Superior temporal gyrus (tissue), 1 donor: ENCODE measurements around the gene CTDSPL.
"Not testable (repeated sequence)": the region's sequence is repeated elsewhere in the genome, so short reads cannot be mapped to it uniquely, and the experiment has no call there.

ENCODE experiments used
- DNase-seq: peaks from one replicate; pipeline ENCODE4 v3.0.0-alpha.2; 2016; ENCODE audit errors: extremely low spot score

The CTDSPL gene

DNA sequence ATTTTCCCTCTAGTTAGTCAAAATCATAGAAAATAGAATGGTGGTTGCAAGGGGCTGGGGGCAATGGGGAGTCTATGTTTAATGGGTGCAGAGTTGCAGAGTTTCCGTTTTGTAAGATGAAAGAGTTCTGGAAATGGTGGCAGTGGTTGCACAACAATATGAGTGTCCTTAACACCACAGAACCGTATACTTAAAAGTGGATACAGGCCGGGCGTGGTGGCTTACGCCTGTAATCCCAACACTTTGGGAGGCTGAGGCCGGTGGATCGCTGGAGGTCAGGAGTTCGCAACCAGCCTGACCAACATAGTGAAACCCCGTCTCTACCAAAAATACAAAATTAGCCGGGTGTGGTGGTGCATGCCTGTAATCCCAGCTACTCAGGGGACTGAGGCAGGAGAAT lies 126.7 kb downstream of the CTDSPL start:
- DNase-seq, result not testable (repeated sequence)

DNA sequence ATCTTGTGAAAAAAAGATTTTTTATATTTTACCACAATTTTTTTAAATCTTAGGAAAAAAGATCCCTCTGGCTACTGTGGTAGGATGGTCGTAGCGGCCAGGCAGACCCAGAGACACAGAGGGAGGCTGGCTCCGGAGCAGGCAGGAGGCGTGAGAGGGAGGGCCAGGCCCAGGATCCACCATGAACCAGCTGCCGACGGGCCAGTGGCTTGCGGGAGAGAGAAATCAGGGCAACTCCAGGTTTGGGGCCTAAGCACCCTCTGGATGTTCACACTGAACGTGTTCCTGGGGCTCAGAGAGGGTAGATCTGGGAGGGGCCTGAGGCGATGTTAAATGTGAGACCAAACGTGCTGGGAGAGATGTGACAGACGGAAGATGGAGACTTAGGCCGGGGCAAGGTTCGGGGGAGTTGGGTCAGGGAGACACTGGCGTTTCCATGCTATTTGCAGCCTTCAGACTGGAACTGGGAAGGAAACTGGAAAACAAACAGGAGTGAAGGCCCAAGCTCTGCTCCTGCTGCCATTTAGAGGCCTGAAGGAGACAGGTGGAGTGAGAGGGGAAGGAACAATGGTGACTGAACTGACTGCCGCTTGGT lies 127.3 kb downstream of the CTDSPL start:
- DNase-seq, result no peak

DNA sequence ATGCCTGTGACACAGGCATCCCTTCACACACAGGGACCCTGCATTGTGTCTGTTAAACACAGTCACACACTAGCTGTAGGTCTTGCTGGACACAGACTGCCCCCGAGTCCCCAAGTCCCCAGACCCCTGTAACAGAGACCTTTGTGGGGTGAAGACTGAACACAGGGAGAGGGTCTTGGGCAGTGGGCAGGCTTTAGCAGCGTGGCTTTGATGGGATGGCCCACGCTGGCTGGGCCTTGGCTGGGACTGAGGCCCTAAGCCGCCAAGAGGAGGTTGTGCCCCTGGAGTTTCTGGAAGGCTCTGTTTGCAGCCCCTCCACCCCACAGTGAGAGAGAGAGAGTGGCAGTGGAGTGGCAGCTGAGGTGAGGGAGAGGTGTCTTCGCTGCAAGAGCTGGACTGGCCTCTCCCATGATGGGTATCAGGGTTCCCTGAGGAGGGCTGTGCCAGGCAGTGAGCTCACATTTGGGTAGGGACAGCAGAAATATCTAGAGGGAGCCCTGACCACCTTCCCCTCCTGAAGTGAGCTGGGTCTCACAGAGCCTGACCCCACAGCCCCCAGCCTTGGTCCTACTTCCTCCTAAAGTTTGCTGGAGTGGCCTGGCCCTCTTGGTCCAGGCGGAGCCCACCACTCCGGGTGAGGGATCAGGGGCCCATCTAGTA lies 128.3 kb downstream of the CTDSPL start:
- no peak for DNase-seq

DNA sequence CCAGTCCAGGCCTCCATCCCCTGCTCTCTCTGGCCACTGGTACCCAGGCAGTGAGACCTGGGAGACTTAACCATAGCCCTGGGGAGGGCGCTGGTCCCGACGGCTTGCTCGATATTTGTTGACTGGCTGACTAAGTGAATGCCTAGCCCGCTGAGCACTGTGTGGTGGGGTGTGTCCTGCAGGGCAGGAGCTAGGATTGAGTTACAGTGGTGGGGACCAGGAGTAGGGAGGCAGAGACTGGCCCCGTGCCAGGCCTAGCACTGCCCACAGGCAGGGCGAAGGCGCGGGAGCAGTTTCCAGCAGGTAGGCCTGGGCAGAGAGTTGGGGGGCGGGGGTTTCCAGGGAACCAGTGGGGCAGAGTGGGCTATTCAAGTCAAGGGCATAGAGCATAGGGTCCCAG lies 128.8 kb downstream of the CTDSPL start, which contains the start of gene VILL:
Gene VILL (plus strand): TSS at position 260 of the 400 bp plus-strand sequence. CDS start 2,887 bp downstream, outside the sequence.
- no peak for DNase-seq

DNA sequence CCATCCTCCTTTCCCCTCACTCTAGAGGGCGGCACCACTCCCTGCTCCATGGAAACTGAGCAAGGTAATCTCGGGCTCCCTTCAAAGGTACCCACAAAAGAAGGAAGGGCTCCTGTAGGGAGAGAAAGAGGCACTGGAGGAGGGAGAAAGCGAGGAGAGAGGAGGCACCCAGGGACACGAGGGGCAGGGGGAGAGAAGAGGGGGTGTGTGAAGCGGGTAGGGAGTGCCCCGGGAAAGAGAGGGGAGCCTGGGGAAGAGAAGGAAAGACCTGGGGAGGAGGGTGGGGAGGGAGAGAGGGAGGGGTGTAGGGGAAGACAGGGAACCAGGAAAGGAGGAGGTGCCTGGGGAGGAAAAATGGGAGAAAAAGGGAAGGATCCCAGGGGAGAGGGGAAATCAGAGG lies 129.4 kb downstream of the CTDSPL start:
- no peak for DNase-seq

DNA sequence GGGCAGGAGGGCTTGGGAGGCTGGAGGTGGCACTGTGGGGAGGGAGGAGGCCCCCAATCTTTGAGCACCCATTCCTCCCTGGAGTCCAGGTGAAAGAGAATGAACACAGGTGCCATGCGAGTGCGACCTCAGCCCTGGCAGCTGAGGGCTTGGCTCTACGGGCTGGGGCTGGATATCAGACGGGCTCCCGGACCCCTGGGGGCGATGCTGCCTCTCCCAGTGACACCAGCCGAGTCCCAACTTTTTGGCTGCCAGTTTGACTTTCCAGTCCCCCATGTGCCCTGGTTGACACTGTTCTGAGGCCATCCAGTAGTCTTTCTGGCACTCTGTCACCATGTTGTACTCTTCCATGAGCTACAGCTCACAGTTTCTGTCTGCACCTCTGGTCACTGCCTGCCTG lies 130.1 kb downstream of the CTDSPL start:
- no peak for DNase-seq

DNA sequence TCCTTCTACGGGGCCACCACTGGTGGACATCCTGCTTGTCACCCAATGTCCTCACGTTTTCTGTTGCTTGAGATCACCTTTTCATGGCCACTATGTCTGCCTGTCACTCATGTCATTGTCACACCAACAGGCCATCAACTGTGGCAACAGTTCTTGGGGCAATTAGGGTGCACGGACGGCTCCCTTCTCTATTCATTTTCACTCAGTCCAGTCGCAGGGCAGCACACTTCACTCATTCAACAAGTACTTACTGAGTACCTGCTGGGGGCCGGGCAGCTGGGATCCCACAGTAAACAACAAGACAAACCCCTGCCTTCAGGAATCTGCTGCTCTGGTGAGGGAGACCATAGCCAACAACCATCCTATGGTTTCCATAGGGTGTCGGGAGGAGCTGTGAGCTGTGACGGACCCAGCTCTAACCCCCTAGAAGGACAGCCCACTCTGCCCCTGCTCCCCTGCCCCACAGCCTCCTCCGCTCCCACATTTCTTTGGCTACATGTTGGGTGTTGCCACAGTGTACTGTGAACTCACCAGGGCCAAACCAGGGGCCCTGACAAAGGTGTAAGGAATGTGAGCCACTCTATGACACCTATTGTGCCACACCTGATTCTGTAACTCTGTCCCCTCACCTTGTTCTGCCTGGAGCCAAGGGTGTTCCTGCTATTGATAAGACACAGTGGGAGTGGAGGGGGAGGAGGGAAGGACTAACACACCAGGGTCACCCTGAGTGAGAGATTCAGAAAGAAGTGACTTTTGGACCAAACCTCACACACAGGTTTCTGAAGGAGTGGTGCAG lies 130.8 kb downstream of the CTDSPL start:
- DNase-seq, result no peak

DNA sequence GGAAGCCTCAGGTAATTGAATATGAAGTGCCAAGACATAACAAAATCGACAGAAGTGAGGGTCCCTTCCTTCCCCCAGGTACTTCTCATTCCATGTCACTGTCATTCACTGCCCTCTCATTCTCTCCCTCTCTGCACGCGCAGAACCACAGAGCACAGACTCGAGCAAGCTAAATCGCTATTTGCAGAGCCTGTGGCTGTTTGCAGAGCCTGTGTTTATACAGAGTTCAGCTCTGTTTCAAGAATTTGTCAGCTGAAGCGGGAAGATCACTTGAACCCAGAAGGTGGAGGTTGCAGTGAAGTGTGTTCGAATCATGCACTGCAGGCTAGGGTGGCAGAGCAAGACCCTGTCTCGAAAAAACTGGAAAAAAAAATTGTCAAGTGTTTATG lies 131.4 kb downstream of the CTDSPL start:
- no peak for DNase-seq

DNA sequence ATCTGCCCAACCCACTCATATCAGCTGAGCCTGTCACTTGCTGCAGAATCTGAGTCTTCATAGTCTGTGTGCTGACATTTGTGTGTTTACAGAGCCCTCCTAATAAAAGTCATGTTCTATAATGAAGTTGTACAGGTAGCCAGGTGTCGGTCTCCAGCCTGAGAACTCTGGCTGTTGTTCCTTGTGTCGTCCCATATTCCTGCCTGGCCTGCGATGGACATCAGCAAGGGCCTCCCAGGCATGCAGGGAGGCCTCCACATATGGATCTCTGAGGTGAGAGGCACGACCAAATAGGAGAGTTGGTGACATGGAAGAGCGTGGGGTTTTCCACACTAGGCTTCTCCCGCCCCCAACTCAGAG lies 131.8 kb downstream of the CTDSPL start:
- no peak for DNase-seq

DNA sequence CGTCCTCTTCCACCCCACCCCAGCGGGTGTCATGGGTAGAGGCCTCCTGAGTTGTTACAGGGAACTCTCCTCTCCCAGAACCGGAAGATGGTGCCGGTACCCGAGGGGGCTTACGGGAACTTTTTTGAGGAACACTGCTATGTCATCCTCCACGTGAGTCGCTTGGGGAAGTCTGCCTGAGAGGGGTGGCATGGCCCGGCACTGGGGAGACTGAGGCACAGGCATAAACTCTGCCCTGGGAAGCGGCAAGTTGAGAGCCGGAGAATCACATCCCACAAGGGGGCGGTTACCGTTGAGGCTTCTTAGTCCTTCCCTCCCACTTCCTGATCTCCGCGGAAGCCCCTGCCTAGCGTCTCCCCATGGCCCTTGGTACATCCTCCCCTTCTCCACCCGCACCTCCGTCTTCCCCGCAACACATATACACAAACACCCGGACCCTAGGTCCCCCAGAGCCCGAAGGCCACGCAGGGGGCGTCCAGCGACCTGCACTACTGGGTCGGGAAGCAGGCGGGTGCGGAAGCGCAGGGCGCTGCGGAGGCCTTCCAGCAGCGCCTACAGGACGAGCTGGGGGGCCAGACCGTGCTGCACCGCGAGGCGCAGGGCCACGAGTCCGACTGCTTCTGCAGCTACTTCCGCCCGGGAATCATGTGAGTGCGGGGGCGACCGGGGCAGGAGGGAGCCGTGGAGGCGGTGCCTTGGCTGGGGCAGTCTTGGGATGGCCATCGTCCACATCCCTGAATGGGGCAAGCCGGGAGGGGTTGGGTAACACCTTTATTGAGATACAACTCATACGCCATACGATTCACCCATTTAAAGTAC lies 132.3 kb downstream of the CTDSPL start:
- DNase-seq, result peak; percentile 44

DNA sequence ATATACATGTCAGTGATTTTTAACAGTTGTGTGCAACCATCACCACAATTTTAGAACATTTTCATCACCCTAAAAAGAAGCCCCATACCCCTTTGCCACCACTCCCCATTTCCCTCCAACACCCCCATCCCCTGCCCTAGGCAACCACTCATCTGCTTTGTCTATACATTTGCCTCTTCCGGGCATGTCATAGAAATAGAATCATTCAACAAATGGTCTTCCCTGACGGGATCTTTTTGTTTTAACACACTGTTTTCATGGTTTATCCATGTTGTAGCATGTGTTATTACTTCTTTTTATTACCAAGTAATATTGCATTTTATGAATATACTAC lies 132.9 kb downstream of the CTDSPL start:
- DNase-seq, result no peak

DNA sequence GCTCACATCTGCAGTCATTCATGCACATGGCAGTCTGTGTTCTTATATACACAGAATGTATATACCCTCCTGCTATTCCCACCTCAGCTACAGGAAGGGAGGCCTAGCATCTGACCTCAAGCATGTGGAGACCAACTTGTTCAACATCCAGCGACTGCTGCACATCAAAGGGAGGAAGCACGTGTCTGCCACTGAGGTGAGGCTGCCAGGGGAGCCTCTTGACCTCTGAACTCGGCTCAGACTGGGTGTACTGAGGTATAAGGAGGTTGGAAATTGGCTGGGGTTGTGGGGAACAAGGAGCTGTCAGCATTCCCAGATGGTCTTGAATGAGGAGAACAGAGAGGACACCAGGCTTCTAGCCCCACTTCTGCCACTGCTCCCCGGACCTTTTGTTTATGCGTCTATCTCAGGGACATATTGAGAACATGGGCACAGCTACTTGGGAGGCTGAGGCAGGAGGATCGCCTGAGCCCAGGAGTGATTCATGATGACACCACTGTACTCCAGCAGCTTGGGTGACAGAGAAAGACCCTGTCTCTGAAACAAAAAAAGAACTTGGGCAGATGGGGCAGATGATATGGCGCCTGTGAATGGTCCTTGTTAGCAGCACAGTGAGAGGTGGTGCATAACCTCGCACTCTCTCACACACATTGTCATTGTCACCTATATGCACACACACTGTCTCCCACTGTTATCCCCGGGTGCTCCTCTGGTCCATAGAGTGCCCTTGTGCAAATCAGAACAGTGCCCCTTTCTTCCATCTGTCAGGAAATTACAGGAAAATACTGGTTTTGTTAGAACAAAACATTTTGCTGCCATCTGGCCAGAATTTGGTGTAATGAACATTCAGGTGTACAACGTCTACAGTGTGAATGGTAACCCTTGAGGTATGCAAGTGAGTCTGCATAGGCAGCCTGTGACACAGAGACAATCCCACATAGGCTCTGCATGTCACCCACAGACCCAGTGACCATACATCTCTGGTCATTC lies 134.3 kb downstream of the CTDSPL start:
- peak; percentile 51 for DNase-seq

DNA sequence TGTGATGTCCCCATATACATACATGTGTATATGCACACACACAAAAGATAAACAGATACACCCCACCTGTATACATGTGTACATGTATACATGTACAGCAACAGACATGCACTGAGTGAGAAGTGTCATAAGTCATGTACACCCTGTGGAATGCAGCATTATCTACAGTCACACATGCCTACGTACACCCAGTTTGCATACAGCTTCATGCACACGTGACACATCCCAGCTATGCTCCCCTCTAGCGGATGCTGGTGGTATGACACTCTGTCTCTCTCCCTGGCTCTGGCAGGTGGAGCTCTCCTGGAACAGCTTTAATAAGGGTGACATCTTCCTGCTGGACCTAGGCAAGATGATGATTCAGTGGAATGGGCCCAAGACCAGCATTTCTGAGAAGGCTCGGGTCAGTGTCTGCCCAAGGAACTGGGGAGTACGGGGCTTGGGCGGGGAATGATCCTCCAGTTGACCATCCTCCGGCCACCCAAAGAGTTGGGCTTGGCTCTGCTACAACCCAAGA lies 135.2 kb downstream of the CTDSPL start:
- DNase-seq, result peak; percentile 75

DNA sequence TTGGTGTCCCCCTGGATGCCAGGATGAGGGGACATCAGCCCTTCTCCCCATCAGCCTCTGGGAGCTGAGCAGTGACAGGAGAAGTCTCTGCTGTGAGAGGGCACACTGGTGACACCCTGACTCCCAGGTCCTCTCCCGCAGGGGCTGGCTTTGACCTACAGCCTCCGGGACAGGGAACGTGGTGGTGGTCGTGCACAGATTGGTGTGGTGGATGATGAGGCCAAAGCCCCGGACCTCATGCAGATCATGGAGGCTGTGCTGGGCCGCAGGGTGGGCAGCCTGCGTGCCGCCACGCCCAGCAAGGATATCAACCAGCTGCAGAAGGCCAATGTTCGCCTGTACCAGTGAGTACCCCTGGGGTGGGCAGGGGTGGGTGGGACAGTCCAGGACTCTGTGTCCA lies 135.7 kb downstream of the CTDSPL start:
- no peak for DNase-seq

DNA sequence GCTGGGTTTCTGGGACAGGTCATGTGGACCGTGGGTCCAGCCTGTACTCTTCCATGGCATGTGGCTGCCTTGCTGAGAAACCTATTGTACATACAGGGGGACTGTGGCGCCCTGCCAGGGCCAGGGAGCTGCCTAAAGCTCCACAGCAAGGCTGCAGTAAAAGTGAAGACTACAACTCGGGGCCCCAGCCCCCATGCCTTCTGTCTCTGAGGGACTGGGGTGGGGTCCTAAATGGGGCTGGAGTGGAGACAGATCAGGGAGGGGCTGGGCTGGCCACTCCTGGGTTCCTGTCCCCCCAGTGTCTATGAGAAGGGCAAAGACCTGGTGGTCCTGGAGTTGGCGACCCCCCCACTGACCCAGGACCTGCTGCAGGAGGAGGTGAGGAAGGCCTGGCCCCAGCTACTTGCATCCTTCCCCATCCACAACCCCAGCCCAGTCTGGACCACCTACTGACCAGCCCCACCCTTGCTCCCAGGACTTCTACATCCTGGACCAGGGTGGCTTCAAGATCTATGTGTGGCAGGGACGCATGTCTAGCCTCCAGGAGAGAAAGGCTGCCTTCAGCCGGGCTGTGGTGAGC lies 136.2 kb downstream of the CTDSPL start:
- no peak for DNase-seq

DNA sequence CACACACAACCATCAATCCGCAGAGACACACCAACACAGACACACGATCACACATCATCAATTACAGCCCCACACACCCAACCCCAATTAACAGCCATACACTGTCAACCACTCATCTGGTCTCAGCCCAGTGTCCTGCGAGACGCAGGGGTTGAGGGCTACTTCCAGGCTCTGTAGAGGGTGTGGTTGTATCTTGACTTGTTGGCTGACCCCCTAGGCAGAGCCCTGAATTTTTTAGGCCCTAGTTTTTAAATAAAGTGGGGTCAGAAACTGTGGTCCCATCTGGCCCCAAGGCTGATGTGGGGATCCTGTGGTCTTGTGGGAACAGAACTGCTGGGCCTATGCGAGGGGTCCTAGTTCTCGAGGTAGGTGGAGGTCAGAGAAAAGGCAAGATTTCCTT lies 138.2 kb downstream of the CTDSPL start:
- DNase-seq, result no peak

DNA sequence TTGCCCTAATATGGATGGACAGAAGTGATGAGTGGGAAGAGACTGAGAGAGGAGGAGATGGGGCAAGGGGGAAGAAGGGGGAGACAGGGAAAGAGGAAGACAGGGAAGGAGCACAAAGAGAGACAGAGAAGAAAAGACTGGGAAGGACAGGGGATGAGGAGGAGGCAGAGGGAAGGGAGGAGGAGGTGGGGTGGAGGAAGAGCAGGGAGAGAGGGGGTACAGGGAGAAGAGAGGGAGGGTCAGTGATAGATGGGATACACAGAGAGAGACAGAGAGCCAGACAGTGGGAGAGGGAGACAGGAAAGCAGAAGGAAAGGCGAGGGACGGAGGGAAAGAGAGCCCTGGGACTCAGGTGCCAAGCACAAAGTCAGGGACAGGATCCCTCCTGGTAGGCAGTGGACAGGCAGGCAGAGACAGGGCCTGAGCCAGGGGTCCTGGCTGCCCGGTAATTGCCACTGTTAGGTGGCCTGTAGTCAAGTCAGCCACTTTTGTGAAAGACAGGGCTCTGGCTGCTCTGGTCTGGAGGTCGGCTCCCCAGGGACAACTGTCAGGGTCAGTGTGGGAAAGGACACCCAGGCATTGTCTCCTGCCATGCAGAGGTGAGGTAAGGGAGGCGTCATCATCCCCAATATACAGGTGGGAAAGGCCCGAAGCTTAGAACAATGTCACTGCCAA lies 138.7 kb downstream of the CTDSPL start:
- no peak for DNase-seq

DNA sequence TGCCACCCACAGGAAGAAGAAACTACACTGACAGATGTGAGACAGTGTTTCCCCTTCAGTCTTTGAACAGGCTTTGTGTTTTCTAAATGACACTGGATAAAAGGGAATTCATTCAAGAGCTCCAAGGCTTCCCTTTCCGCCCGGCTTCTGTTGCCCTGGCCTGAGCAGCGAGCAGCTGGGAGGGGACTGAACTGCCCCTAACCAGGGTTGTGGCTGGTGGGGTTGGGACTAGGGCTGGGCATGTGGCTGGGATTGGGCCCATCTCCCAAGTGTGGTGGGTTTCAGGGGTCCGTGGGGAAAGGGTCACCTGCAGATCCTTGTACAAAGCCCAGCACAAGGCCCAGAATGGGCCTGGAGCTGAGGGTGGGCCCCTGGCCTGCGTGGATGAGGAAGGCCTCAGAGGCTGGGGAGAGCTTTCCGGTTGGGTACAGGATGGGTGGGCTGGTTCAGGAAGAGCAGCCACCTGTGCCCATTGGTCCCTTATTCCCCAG lies 139.3 kb downstream of the CTDSPL start:
- peak; percentile 61 for DNase-seq

DNA sequence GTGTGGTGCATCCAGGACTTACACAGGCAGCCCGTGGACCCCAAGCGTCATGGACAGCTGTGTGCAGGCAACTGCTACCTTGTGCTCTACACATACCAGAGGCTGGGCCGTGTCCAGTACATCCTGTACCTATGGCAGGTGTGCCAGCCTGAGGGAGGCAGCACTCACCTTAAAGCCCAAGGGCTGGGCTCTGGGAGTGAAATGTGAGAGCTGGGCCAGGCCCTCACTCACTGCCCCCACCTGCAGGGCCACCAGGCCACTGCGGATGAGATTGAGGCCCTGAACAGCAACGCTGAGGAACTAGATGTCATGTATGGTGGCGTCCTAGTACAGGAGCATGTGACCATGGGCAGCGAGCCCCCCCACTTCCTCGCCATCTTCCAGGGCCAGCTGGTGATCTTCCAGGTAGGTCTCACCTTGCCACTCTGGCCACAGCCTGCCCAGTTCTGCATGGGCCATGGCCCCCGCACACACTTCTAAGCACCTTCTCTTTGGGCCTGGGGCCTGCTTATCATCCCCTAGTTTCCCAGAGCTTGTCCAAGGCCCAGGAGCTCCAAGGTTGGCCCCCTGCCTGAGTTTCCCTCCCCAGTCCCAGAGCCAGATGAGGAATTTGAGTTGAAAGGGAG lies 139.9 kb downstream of the CTDSPL start:
- DNase-seq, result no peak
